Measurements from ENCODE around the gene EIF4B. TPM values are rescaled to one million over a fixed set of nuclear protein-coding genes. Genes with fewer than 3 reads are reported as not detected.
A peak's percentile ranks its signal among the peaks of the same experiment; 100 is the strongest.

Gene EIF4B
- total RNA-seq, 1 donor from 2014 or later, result 339 TPM

GRCh38 chr12:52992699-52993557 is 13.3 kb upstream of the EIF4B start:
- DNase-seq (ENCODE audit: extremely low spot score in 2 of 2), result no peak
- Histone ChIP-seq H3K27me3 (no peaks in the 10 kb centered on the region), H3K4me1 (no peaks in the 10 kb centered on the region), H3K27ac (no peak overlapping the region), H3K36me3 (no peaks in the 10 kb centered on the region), H3K4me3 (no peak overlapping the region), H3K9me3 (no peaks in the 10 kb centered on the region)
- intact Hi-C loops (cut with DNase I), result no loop called here
- no peak for TF ChIP-seq POLR2A (IDR thresholded peaks at IDR 0.05)
- no peak for TF ChIP-seq CTCF (IDR thresholded peaks at IDR 0.05)
- TF ChIP-seq POLR2AphosphoS5 (IDR thresholded peaks at IDR 0.05; ENCODE audit: insufficient read depth in 1 of 2, low read depth in 1 of 2), result no peak

GRCh38 chr12:52993558-52993869 is 12.7 kb upstream of the EIF4B start:
- intact Hi-C loops (cut with DNase I), result no loop called here
- TF ChIP-seq POLR2A (IDR thresholded peaks at IDR 0.05) (no peak), POLR2AphosphoS5 (IDR thresholded peaks at IDR 0.05; ENCODE audit: insufficient read depth in 1 of 2, low read depth in 1 of 2) (no peak), CTCF (IDR thresholded peaks at IDR 0.05) (no peak)
- no peaks in the 10 kb centered on the region for H3K9me3 ChIP-seq
- no peaks in the 10 kb centered on the region for H3K4me1 ChIP-seq
- H3K36me3 ChIP-seq, result no peaks in the 10 kb centered on the region
- no peak overlapping the region for H3K4me3 ChIP-seq
- no peak for DNase-seq (ENCODE audit: extremely low spot score in 2 of 2)
- no peaks in the 10 kb centered on the region for H3K27me3 ChIP-seq
- H3K27ac ChIP-seq, result no peak overlapping the region

GRCh38 chr12:53004178-53004577 is 2.1 kb upstream of the EIF4B start:
- Histone ChIP-seq H3K27me3 (no peaks in the 10 kb centered on the region), H3K9me3 (no peaks in the 10 kb centered on the region), H3K4me3 (no peak overlapping the region), H3K4me1 (peaks cover 42% of the 10 kb centered on the region), H3K27ac (peak overlapping the region; percentile 97), H3K36me3 (no peaks in the 10 kb centered on the region)
- intact Hi-C loops (cut with DNase I), result no loop called here
- DNase-seq (ENCODE audit: extremely low spot score in 2 of 2), result no peak
- TF ChIP-seq POLR2AphosphoS5 (IDR thresholded peaks at IDR 0.05; ENCODE audit: insufficient read depth in 1 of 2, low read depth in 1 of 2) (peak in 1 of 2 donors; percentile 42), CTCF (IDR thresholded peaks at IDR 0.05) (no peak)

- TF ChIP-seq POLR2AphosphoS5 (IDR thresholded peaks at IDR 0.05; ENCODE audit: insufficient read depth in 1 of 2, low read depth in 1 of 2) (peak in 1 of 2 donors; percentile 1), POLR2A (IDR thresholded peaks at IDR 0.05) (no peak)
- H3K4me3 ChIP-seq, result no peak overlapping the region
- DNase-seq (ENCODE audit: extremely low spot score in 2 of 2), result no peak
- intact Hi-C loops (cut with DNase I), result no loop called here
- H3K9me3 ChIP-seq, result no peaks in the 10 kb centered on the region
- H3K36me3 ChIP-seq, result no peaks in the 10 kb centered on the region
- H3K27me3 ChIP-seq, result no peaks in the 10 kb centered on the region
- peaks cover 46% of the 10 kb centered on the region for H3K4me1 ChIP-seq
- peak overlapping the region; percentile 97 for H3K27ac ChIP-seq
These were observed 1.7 kb upstream of the EIF4B start for GRCh38 chr12:53004582-53004981.

GRCh38 chr12:53005215-53005985 is 856 bp upstream of the EIF4B start:
- Histone ChIP-seq H3K36me3 (no peaks in the 10 kb centered on the region), H3K27ac (peak overlapping the region; percentile 97), H3K4me3 (peak overlapping the region; percentile 63 to 94), H3K9me3 (no peaks in the 10 kb centered on the region), H3K27me3 (no peaks in the 10 kb centered on the region), H3K4me1 (peaks cover 55% of the 10 kb centered on the region)
- TF ChIP-seq POLR2A (IDR thresholded peaks at IDR 0.05) (no peak), CTCF (IDR thresholded peaks at IDR 0.05) (no peak), POLR2AphosphoS5 (IDR thresholded peaks at IDR 0.05; ENCODE audit: insufficient read depth in 1 of 2, low read depth in 1 of 2) (no peak)
- intact Hi-C loops (cut with DNase I), result no loop called here
- DNase-seq (ENCODE audit: extremely low spot score in 2 of 2), result no peak
